ENCODE data around the gene DPP10. TPM values are rescaled to one million over a fixed set of nuclear protein-coding genes. Genes with fewer than 3 reads are reported as not detected.

The DPP10 gene
- total RNA-seq, 2 experiments from 2014 or later: not detected

DNA sequence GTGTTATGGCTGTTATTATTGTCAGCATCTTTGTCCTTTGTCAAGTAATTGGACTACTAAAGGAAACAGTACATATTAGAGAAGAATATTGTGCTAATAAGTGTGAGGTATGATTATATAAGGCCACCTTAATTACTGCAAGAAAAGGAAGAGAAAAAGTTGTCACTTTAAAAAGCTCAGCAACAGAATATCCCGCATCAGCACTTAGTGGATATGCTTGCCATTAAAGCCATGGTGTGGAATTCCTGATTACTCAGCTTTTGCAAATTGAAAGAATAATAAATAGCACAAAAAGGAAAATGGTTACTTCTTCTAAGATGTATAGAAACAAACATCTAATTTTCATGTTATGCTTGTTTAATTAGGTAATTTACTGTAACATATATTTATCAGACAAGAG, 347.5 kb downstream of the DPP10 start:
- H3K9me3 Mint-ChIP-seq: no peaks in the 10 kb centered on the region
- POLR2A ChIA-PET: no interaction called here
- H3K4me1 Mint-ChIP-seq (ENCODE audit: low read depth): no peaks in the 10 kb centered on the region
- intact Hi-C loops (cut with micrococcal nuclease): no loop called here
- H3K27me3 Mint-ChIP-seq: no peaks in the 10 kb centered on the region
- no peaks in the 10 kb centered on the region for H3K36me3 Mint-ChIP-seq (ENCODE audit: low read depth)
- CTCF ChIA-PET: no interaction called here
- ATAC-seq (no peak), DNase-seq (no peak)
- H3K4me3 Mint-ChIP-seq: no peak overlapping the region
- H3K27ac Mint-ChIP-seq: no peak overlapping the region
- TF ChIP-seq CTCF (IDR thresholded peaks at IDR 0.05): no peak

GRCh38 chr2:114797540-114797939, 355.1 kb downstream of the DPP10 start:
- ATAC-seq: no peak

DNA sequence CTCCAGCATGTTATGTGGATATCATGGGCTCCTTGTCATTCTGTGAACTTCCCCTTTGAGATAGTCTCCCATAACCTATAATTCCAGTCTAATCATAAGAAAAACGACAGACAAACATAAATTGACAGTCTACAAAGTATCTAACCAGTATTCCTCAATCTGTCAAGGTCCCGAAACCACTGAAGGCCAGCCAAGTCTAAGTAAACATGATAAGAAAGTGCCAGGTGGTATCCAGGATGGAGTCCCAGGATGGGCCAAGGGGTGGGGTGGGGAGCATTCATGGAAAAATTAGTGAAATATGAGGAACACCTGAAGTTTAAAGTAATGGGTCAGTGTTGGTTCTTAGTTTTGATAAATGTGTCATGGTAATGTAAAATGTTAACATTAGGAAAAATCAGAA, 355.5 kb downstream of the DPP10 start:
- intact Hi-C loops (cut with micrococcal nuclease): no loop called here
- Mint-ChIP-seq H3K36me3 (ENCODE audit: low read depth) (no peaks in the 10 kb centered on the region), H3K27me3 (peaks cover 2% of the 10 kb centered on the region), H3K9me3 (no peaks in the 10 kb centered on the region), H3K4me3 (no peak overlapping the region), H3K27ac (no peak overlapping the region), H3K4me1 (ENCODE audit: low read depth) (no peaks in the 10 kb centered on the region)
- no peak for TF ChIP-seq CTCF (IDR thresholded peaks at IDR 0.05)
- ChIA-PET CTCF (no interaction called here), POLR2A (no interaction called here)
- ATAC-seq (no peak), DNase-seq (no peak)

More at GRCh38 chr2:114797540-114797939, 355.1 kb downstream of the DPP10 start:
- ChIA-PET CTCF (no interaction called here), POLR2A (no interaction called here)
- peaks cover 2% of the 10 kb centered on the region for H3K27me3 Mint-ChIP-seq
- no peaks in the 10 kb centered on the region for H3K36me3 Mint-ChIP-seq (ENCODE audit: low read depth)
- H3K4me3 Mint-ChIP-seq: no peak overlapping the region
- DNase-seq: no peak
- H3K9me3 Mint-ChIP-seq: no peaks in the 10 kb centered on the region
- intact Hi-C loops (cut with micrococcal nuclease): no loop called here
- no peaks in the 10 kb centered on the region for H3K4me1 Mint-ChIP-seq (ENCODE audit: low read depth)
- no peak overlapping the region for H3K27ac Mint-ChIP-seq
- TF ChIP-seq CTCF (IDR thresholded peaks at IDR 0.05): no peak

GRCh38 chr2:114800371-114800770, 357.9 kb downstream of the DPP10 start:
- intact Hi-C loops (cut with micrococcal nuclease): no loop called here
- ChIA-PET POLR2A (no interaction called here), CTCF (no interaction called here)
- no peak overlapping the region for H3K27ac Mint-ChIP-seq
- DNase-seq: no peak
- no peak for ATAC-seq
- H3K4me3 Mint-ChIP-seq: no peak overlapping the region
- H3K9me3 Mint-ChIP-seq: no peaks in the 10 kb centered on the region
- no peak for TF ChIP-seq CTCF (IDR thresholded peaks at IDR 0.05)
- H3K36me3 Mint-ChIP-seq (ENCODE audit: low read depth): no peaks in the 10 kb centered on the region
- no peaks in the 10 kb centered on the region for H3K4me1 Mint-ChIP-seq (ENCODE audit: low read depth)
- H3K27me3 Mint-ChIP-seq: peaks cover 2% of the 10 kb centered on the region

DNA sequence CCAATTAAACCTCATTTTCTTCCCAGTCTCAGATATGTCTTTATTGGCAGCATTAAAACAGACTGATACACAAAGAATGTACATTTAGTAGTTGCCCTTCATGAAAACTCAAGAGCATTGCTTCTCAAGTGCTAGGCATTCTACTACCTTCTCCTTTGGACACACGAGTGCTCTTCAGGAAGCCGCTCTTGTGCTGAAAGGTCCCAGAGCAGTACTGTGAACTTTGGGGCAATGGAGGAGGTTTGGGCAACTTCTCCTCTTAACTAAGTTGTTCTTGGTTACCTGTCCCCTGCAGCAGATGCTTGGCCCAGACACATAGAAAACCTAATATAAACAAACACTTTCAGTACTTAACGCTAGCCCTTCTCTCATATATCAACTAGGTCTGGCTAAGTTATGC, 362.8 kb downstream of the DPP10 start:
- DNase-seq (no peak), ATAC-seq (no peak)
- ChIA-PET CTCF (no interaction called here), POLR2A (no interaction called here)
- H3K36me3 Mint-ChIP-seq (ENCODE audit: low read depth): no peaks in the 10 kb centered on the region
- H3K4me1 Mint-ChIP-seq (ENCODE audit: low read depth): no peaks in the 10 kb centered on the region
- H3K9me3 Mint-ChIP-seq: no peaks in the 10 kb centered on the region
- H3K27me3 Mint-ChIP-seq: no peaks in the 10 kb centered on the region
- no peak overlapping the region for H3K27ac Mint-ChIP-seq
- TF ChIP-seq CTCF (IDR thresholded peaks at IDR 0.05): no peak
- intact Hi-C loops (cut with micrococcal nuclease): no loop called here
- no peak overlapping the region for H3K4me3 Mint-ChIP-seq

All from activated CD8-positive, alpha-beta T cell treated with anti-CD3 and anti-CD28 coated beads for 36 hours (primary cell).